A549 treated with Mapracorat at 1 μM for 4 hours (cell line): ENCODE data around the gene SPAG16. TPM values are rescaled to one million over a fixed set of nuclear protein-coding genes. Genes with fewer than 3 reads are reported as not detected.

Experiments
- total RNA-seq: library from RNA; stranded (reverse); fragments of 200-300 nt; extraction: Qiagen RNA extraction; gene quantifications from 5 replicates; pipeline ENCODE4 v1.2.3, GENCODE V29; 2022

SPAG16 gene
- total RNA-seq = 10.3 to 13.8 TPM (median 12.2 TPM) in 5 replicates

DNA sequence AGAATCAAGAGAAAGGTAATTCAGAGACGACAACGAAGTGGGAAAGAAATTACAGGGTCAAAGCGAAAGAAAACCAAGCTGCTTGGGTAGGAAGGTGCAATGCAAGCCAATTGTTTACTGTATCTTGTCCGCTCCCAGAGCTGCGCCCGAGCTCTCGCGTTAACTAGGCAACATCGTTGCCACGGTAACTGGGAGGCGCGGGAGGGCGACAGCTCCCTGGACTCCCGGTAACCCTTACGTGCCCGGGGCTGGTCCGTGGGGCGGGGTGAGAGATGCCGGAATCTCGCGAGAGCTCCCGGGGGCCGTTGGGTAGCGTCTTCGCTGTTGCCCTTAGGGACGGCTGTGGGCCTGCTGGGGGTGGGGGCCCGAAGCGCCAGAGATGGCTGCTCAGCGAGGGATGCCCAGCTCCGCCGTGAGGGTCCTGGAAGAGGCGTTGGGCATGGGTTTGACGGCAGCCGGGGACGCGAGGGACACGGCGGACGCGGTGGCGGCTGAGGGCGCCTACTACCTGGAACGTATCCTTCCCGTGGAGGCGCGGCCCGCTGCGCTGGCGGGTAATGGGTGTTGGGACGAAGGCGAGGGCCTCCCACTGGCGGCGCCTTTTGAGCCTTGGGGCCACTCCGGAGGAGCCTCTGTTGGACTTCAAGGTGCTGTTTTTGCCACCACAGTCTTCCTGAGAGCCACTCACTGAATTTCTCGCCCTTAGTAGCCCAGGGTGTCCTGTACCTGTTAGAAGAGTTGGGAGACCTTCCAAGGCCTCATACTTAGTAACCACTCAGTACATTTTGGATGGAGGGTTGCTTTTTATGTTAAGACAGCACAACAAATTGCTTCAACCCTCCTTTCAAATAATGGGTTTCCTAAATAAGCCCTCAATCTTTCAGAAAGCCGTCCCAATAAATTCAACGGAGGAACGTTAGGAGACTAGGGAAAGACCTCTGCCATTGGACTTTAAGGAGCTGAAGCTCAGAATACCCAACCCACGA is at the start of gene SPAG16:
Gene SPAG16, plus strand, starts transcription at position 360 of the 986 bp plus-strand sequence.

DNA sequence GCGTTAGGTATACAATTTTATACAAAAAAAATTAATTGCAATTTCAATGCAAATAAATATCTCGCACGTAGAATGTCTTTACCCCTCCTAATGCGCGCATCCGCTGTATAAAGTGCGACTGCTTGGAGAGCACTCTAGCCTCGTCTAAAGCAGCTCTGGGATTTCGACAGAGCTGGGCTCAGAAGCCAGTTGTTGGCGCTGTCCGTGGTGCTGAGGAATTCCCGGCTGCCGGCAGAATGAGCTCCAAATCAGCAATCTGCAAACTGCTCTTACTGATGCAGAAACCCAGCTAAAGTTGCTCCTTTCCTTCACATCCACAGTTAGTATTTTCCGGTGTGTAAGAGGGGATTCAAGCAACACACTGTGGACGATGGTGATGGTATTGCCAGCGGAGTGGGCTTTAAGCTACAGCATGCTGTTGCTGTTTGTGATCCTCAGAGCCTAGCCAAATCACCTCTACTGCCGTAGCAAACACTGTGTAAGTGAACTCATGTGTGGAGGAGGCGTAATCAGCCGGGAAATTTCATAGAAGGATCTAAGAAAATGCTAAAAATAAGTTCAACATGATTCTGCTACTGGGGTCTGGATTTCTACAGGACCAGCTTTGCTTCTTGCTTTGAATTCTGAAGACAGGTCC is 1126.8 kb downstream of the SPAG16 start, which contains the start of gene VWC2L:
Gene VWC2L, plus strand, starts transcription at position 137 of the 637 bp plus-strand sequence. CDS start 3,140 bp downstream, outside the sequence.

Other genes starting within 250 kb of the SPAG16 start
- gene IKZF2, start 132.9 kb upstream of the SPAG16 start, total RNA-seq = 0.10 to 0.41 TPM (median 0.20 TPM) in 5 replicates